ENCODE results near the gene KCNIP1.
A peak's percentile ranks its signal among the peaks of the same experiment; 100 is the strongest.
"Not testable (repeated sequence)": the region's sequence is repeated elsewhere in the genome, so short reads cannot be mapped to it uniquely, and the experiment has no call there.

KCNIP1 gene

DNA sequence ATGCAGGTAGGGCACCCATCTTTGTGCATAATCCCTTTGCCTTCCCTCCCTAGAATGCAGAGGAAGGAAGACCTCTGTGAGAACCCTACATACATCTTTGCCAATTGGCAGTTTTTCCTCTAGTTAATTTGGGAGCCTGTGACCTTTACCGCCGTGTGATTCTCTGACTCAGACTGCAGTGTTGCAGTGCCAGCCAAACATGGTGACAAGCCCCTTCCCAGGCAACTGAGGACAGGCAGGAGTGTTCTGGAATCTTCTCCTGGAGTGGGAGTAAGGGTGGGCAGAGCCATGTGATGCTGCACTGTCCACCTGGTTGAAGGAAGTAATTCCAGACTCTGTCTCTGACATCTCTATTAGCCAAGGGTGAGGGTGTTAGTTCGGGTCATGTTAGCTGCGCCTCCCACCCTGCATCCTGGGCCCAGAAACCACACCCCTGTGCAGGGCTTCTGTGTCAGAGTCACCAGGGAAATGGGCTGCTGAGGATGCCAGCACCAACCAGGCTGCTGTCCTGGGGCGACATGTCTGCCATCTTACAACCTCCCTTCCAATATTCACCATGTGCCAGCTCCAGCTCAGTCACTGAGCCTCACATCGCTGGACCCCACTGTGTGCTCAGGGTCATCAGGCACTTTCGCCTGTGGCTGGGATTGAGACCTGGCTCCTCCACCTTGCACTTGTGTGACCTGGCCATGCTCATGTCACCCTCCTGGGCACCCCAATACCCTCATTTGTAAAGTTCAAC is 21.8 kb downstream of the KCNIP1 start:
- H3K4me3 ChIP-seq (ENCODE audit: low read length), result no peak overlapping the region
- DNase-seq (ENCODE audit: low read depth, low spot score), result no peak

DNA sequence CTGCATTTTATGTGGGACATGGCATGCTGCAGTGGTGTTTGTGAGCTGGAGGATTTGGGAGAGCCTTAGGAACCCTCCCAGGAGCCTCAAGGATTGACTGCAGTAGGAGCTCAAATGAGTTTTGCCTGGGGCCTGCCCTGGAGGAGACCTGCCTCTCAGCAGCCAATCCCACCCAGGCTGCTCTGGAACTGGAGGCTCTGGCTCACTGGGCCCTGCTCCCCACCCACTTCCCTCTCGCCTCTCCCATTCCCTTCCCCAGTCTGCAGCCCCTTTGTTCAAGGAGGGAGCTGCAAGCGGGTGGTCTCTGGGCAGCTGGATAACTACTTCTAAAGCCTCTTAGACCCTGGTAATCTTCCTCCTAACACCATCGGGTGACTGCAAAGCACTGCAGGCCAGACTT is 24.2 kb downstream of the KCNIP1 start:
- DNase-seq (ENCODE audit: low read depth, low spot score), result no peak
- no peak overlapping the region for H3K4me3 ChIP-seq (ENCODE audit: low read length)

DNA sequence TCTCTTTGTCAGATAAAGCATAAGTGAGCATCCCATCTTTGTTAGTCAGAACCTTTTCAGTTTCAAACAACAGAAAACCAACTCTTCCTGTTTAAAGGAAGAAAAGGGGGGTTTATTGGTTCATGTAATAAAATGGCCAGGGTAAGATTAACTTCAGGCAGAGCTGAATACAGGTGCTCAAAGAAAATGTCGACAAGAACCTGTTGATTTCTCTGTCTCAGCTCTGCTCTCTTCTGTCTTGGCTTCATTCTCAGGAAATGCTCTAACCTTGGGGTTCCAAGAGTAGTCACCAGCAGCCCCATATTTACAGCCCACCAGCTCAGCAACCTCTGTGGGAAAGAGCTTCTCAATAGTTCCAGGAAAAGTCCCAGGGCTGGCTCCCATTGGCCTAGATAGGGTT is 25.2 kb downstream of the KCNIP1 start:
- no peak overlapping the region for H3K4me3 ChIP-seq (ENCODE audit: low read length)
- DNase-seq (ENCODE audit: low read depth, low spot score), result no peak

DNA sequence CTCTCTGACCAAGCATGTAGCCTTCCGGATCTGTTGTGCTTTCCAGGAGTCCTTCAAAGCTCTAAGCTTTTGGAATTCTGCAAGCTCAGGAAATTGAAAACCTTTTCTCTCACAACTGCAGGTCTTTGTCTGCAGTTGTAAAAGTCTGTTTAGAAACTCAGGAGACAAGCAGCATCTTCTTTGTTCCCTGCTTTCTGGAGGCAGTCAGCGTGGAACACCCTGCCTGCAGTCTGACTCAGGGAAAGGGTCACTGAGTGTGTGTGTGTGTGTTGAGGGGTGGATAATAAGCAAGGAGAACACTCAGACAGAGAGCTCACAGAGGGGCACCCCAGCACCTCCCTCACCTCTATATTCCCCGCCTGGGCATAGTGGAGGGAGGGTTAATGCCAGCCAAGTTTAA is 29.1 kb downstream of the KCNIP1 start:
- no peak for DNase-seq (ENCODE audit: low read depth, low spot score)
- no peak overlapping the region for H3K4me3 ChIP-seq (ENCODE audit: low read length)

DNA sequence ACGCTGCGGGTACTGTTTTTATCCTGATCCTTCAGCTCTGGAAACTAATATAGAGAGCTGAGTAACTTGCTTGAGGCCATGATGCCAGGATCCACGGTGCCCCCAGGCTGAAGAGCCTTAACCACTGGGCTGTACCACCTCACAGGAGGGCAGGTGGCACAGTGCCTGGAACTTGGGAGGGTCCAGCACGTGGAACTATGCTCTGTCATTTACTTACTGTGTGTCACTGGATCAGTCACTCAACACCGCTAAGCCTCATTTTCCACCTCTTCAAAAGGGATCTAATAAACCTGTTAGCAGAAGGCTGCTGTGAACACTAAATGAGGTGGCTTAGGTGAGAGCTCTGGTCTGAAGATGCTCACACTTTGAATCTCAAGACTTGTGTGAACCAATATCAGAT is 29.6 kb downstream of the KCNIP1 start:
- H3K4me3 ChIP-seq (ENCODE audit: low read length), result no peak overlapping the region
- no peak for DNase-seq (ENCODE audit: low read depth, low spot score)

DNA sequence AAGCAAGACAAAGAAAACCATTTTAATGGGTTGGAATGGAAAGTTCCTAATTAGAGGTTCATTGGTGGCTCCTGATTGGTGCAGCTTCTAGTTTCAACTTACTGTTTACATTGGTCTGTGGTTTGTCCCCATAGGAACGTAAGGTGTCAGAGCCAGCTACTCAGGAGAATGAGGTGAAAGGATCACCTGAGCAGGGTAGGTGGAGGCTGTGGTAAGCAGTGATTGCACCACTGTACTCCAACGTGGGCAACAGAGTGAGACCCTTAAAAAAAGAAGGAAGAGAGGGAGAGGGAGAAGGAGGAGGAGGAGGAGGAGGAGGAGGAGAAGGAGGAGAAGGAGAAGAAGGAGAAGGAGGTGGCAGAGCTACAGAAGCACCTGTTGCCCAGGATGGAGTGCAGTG is 30.4 kb downstream of the KCNIP1 start:
- H3K4me3 ChIP-seq (ENCODE audit: low read length), result no peak overlapping the region
- no peak for DNase-seq (ENCODE audit: low read depth, low spot score)

DNA sequence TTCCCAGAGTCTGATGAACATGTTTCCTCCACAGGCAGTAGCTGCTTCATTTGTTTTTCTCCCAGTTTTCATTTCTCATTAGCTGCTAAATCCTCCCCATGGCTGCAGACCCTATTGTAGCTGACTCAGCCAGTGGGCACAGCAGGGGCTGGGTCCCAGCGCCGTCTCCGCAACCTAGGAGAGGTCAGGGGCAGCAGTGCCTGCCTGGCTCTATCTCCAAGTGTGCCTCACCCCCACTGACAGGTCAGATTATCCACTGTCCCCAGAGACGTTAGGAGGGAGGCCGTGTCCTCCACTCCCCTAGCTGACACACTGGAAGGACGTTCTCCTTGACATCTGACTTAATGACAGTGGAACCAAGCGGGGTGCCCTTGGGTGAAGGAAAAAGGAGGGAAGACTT is 31.1 kb downstream of the KCNIP1 start:
- H3K4me3 ChIP-seq (ENCODE audit: low read length), result no peak overlapping the region

DNA sequence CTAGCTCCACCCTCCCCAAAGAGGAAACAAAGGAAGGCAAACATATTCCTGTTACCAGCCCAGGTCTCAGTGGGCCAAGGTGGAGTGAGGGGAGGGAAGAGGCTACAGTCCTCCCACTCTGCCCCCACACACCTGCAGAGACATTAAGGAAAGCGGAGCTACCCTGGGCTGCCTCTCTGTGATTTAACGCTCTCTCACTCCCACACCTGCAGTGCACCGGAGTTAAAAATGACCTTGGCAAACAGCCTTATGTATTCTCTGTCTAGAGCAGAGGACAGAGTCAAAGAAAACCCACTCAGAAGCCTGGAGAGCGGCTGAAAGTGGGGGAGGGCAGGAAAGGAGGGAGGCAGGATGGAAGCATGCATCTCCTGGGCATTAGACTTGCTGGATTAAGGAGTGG is 32.7 kb downstream of the KCNIP1 start:
- no peak for DNase-seq (ENCODE audit: low read depth, low spot score)
- H3K4me3 ChIP-seq (ENCODE audit: low read length), result no peak overlapping the region

More for the DNA sequence above, 31.1 kb downstream of the KCNIP1 start:
- DNase-seq (ENCODE audit: low read depth, low spot score), result no peak

DNA sequence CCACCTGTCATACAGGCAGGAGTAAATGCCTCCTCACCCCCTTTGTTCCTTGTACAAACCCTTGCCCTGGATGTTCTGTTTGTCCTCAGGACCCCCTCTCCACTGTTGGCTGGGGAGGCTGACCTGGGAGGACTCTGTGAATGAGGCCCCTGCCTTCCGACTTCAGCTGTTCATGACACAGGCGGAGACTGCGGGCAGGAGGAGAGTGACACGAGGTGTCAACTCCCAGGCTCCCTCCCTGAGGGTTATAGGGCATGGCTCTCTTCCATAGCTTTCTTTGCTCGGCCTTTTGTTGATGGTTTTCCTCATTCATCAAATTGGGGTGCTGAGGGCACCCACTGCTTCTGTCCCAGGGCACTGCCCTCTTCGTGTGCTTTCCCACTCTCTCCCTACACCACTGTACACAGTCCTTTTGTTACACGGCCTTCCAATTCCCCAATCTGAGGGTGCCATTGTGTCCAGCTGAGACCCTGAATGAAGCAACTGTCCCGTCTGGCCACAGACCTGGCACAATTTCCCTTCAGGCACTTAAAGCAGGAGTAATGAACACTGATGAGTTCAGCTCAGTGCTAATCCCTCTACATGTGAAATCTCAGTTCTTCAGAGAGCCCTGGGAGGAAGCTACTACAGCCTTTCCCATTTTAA is 33.8 kb downstream of the KCNIP1 start:
- H3K4me3 ChIP-seq (ENCODE audit: low read length), result no peak overlapping the region
- no peak for DNase-seq (ENCODE audit: low read depth, low spot score)

DNA sequence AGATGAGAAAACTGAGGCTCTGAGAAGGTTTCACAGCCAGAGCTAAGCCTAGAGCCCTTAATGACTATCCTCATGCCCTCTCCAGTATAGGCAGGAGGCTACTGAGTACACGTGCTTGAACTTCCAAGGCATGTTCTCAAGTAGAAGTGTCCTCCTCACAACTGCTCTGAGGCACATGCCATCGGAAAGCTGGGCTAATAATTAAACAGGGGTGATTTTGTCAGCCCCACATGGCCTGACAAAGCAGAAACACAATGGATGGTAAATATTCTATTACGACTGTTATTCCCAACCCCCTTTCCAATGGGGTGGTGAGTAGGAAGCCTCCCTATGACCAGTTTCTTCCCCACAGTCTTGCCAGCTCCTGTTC is 34.3 kb downstream of the KCNIP1 start:
- no peak for DNase-seq (ENCODE audit: low read depth, low spot score)
- no peak overlapping the region for H3K4me3 ChIP-seq (ENCODE audit: low read length)

DNA sequence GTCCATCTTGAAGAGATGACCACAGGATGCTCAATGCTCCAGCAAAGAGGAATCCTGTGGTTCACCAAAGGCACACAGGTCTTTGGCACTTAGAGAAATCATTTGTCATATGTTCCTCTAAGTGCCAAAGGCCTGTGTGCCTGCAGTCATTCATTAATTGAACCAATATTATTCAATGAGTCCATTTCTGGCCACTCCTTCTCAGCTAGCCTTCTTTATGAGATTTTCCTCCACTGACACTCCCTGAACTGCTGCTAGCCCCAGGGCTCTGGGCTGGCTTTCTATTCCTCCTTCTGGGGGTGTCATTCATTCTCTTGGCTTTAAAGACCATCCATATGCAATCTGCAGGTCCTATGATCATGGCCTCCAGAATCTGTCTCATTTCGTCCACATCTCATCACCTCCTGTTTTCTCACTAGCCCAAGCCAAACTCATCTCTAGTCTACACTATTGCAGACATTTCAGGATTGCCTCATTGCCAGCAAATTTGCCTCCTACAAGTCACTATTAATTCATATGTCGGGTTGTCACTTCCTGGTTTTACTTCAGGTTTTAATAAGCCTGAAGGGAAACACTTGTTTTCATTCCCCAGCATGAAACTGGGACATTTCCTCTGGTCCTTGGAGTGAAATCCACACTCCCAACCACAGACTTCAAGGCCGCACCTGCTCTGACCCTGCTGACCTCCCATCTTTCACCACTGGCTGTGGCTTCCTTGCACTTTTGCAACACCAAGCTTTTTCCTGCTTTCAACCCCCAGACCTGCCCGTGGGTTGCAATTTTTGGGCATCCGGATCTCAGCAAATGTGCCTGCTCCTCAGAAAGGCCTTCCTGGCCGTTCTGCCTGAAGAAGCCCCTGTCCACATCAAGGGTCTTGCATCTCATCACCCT is 35.1 kb downstream of the KCNIP1 start:
- no peak for DNase-seq (ENCODE audit: low read depth, low spot score)
- no peak overlapping the region for H3K4me3 ChIP-seq (ENCODE audit: low read length)

DNA sequence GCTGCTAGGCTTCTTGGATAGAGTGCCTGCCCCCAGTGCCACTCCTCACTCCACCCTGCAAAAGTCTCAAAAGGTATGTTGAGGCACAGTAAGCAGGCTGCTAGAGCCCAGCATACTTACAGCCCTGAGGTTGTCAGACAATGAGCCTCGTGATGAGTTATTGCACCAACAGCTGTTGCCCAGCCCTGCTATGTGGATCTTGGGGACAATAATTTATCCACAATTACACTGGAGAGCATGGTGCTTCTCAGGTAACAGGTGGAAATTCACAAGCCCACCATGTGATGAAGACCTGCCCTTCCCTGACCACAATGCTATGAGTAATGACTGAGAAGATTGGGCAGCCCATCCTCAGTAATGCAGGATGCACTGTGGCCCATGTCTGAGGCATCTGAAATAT is 36.5 kb downstream of the KCNIP1 start:
- H3K4me3 ChIP-seq (ENCODE audit: low read length), result no peak overlapping the region
- DNase-seq (ENCODE audit: low read depth, low spot score), result no peak

DNA sequence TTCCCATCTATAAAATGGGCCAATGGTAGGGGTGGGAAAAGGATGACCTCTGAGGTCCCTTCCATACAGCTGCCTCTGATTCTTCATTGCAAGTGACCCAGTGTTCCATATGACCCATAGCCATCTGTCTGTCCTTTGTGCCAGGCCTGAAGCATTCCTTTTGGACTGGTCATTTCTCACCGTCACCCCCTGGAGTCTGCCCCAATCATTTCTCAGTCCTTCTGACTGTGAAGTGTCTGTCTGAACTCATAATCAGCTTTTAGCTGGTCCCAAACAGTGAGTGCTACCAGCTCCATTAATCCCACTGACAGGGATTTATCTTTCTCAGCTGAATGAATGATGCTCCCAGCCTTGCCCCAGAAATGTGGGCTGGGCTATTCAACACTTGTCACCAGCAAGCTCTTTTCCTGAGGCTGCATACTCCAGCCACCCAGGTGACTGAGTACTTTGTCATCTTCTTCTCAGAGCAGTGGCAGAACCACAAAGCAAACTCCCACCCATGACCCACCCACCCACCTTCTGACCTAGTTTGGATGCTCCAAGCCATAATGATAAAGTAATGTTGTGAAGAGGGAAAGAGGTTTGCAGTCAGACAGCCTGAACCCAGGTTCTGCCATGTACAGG is 37.4 kb downstream of the KCNIP1 start:
- no peak overlapping the region for H3K4me3 ChIP-seq (ENCODE audit: low read length)
- no peak for DNase-seq (ENCODE audit: low read depth, low spot score)

DNA sequence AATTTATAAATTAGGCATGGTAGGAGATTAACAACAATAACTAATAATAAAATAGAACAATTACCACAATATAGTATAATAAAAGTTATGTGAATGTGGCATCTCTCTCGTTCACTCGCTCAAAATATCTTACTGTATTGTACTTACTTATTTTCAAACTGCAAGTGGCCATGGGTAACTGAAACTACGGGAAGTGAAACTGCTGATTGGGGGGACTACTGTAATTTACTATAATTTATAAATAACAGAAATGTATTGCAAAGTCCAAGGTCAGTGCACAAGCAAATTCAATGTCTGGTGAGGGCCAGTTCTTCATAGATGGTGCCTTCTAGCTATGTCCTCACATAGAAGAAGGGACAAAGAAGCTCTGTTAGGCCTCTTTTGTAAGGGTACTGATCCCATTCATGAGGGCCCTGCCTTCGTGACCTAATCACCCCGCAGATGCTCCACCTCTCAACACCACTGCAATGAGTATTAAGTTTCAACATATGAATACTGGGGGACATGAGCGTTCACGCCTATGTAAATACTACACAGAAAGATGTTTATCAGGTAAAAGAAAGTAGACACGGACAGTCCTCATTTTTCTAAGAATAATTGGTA is 39.0 kb downstream of the KCNIP1 start:
- no peak overlapping the region for H3K4me3 ChIP-seq (ENCODE audit: low read length)
- DNase-seq (ENCODE audit: low read depth, low spot score), result no peak

DNA sequence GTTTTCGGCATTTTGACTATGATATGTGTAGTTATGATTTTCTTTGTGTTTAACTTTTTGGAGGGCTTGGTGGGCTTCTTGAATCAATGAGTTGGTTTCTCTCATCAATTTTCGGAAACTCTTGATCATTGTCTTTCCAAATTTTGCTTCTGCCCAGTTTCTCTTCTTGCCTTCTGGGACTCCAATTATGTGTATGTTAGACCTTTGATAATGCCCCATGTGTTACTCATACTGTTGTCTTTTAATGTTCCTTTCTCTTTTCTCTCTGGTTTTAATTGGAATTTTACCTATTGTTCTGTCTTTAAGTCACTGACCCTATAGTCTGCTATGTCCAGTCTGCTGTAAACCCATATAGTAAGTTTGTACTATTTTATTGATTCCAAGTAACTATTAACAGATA is 41.5 kb downstream of the KCNIP1 start:
- H3K4me3 ChIP-seq (ENCODE audit: low read length), result no peak overlapping the region
- no peak for DNase-seq (ENCODE audit: low read depth, low spot score)

DNA sequence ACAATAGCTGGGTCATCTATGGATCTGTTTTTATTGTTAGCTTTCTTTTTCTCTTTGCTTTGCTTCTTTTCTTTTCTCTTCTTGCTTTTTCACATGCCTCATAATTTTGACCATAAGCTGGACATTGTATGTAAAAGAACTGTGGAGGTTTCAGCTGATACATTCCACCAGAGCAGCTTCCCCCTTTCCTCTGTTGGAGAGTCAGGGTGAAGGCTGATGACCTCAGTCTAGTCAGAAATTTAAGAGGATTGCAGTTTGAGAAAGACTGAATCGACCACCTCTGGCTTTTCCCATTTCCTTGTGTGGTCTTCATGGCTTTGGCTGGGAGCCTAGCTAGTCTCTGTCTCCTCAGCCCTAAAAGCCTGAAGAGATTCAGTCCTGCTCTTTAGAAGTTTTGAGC is 42.0 kb downstream of the KCNIP1 start:
- DNase-seq (ENCODE audit: low read depth, low spot score), result no peak
- H3K4me3 ChIP-seq (ENCODE audit: low read length), result no peak overlapping the region

DNA sequence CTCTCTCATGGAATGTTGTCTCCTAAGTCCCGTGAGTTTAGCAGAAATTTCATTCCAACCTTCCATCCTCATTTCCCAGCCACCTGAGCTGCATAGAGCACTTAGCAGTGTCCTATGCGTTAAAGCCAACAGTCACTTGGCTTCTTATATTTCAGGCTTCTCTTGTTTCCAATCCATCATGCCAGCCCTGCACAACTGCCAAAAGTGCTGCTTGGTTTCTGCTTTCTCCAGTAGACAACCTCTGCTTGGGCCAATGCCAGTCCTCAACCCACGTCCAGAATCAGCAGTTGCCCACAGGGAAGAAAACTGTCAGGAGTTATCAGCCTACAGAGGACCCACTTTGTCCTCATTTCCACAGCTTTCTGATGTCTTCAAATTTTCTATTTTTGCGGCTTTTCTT is 42.5 kb downstream of the KCNIP1 start:
- no peak overlapping the region for H3K4me3 ChIP-seq (ENCODE audit: low read length)
- no peak for DNase-seq (ENCODE audit: low read depth, low spot score)

DNA sequence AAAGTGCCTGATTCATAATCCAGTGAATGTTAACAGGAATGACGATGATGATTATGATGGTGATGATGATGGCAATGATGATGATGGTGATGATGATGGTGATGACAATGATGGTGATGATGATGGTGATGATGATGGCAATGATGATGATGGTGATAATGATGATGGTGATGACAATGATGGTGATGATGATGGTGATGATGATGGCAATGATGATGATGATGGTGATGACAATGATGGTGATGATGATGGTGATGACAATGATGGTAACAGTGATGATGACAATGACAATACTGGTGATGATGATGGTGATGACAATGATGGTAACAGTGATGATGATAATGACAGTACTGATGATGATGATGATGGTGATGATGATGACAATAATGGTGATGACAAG is 46.6 kb downstream of the KCNIP1 start:
- H3K4me3 ChIP-seq (ENCODE audit: low read length); DNase-seq (ENCODE audit: low read depth, low spot score): not testable (repeated sequence)

DNA sequence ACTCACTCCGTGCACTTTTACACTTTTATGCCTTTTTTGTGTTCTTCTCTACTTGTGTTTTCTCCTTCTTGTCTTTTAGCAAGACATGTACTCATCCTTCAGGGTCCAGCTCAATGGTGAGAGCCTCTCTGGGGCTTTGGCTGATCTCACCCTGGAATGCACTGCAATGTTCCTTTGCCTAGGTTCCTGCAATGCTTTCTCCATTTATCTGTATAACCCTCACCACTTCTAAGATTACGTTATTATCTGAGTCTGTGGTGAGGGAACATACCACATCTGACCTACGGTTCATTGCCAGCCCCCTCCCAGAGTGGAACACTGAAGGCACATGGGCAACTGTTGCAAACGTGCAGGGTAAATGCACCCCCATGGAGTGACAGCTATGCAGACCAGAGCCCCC is 47.3 kb downstream of the KCNIP1 start:
- no peak overlapping the region for H3K4me3 ChIP-seq (ENCODE audit: low read length)
- DNase-seq (ENCODE audit: low read depth, low spot score), result peak; percentile 18

All from Jurkat, Clone E6-1 (cell line).